ENCODE measurements around the gene SRRM3.
"Not testable (repeated sequence)": the region's sequence is repeated elsewhere in the genome, so short reads cannot be mapped to it uniquely, and the experiment has no call there.

SRRM3 gene

DNA sequence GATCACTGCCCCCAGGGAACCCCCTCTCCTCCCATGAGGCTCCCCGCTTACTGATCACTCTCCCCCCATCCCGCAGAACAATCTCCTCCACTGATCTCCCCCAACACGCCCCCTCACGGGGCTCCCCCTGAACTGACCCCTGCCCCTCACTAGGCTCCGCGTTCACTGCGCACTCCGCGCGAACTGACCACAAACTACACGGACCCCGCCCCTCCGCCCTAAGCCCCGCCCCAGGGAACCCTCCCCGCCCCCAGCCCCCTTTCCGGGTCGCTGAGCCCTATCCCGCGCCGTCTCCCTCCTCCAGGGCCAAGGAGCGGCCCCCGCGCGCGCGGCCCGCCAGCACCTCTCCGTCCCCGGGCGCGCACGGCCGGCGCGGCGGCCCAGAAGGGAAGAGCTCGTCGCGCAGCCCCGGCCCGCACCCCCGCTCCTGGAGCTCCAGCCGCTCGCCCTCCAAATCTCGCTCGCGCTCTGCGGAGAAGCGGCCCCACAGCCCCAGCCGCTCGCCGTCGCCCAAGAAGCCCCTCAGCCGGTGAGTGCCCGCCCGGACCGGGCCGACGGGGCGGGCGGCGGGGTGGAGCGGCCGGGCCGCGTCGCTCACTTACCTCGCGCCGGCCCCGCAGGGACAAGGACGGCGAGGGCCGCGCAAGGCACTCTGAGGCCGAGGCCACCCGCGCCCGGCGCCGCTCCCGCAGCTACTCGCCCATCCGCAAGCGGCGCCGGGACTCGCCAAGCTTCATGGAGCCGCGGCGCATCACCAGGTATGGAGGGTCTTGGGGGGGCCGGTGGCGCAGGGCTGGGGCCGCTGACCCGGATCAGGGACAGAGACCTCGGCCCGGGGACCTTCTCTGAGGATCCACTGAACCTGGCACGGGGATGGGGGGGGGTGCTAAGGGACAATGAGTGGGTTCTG, 80.9 kb downstream of the SRRM3 start:
- TF ChIP-seq, protein P1, sequence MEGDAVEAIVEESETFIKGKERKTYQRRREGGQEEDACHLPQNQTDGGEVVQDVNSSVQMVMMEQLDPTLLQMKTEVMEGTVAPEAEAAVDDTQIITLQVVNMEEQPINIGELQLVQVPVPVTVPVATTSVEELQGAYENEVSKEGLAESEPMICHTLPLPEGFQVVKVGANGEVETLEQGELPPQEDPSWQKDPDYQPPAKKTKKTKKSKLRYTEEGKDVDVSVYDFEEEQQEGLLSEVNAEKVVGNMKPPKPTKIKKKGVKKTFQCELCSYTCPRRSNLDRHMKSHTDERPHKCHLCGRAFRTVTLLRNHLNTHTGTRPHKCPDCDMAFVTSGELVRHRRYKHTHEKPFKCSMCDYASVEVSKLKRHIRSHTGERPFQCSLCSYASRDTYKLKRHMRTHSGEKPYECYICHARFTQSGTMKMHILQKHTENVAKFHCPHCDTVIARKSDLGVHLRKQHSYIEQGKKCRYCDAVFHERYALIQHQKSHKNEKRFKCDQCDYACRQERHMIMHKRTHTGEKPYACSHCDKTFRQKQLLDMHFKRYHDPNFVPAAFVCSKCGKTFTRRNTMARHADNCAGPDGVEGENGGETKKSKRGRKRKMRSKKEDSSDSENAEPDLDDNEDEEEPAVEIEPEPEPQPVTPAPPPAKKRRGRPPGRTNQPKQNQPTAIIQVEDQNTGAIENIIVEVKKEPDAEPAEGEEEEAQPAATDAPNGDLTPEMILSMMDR (IDR thresholded peaks at IDR 0.05; ENCODE audit: insufficient read depth, low read depth, low read length, missing control alignments): no peak
- peak overlapping the region; percentile 30 for H3K4me3 ChIP-seq (ENCODE audit: low read length)
- DNase-seq (ENCODE audit: low read depth): no peak

DNA sequence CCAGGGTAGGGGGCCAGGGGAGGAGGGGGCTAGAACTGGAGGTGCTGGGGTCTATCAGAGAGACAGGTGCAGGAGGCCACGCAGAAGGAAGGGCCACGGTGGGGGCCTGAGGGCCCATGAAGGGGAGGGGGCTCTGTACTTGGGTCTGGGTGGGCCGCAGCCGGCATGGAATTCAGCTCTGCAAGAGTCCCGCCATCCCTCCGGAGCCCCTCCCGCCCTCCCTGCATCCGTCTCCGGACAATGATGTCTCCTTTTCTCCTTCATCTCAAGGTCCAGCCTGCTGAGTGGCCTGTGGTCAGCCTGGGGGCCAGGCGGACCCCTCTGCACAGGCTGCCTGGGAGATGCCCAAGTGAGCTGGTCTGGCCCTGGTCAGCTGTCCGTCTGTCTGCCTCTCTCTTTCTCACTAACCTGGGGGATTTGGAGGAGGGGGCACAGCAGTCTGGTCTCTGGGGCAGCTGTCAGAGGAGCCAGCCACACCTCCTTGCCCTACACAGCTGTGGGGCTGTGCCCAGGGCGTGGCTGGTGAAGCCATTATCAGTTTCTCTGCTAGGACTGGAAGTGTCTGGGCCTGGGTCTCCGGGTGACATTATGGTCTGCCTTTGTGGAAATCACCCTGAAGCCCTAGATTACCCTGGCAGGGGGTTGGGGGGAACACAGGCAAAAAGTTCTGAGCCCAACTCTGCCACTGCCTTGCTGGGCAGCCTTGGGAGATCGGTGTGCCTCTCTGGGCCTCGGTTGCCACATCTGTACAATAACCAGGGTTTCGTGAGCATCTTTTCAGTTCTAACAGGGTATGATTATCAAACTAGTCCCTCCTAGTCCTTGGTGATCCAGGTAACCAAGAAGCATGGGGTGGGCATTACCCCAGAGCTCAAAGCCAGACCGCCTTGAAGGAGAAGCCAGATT, 81.8 kb downstream of the SRRM3 start:
- no peak for DNase-seq (ENCODE audit: low read depth)
- TF ChIP-seq, protein P1 (IDR thresholded peaks at IDR 0.05; ENCODE audit: insufficient read depth, low read depth, low read length, missing control alignments): no peak
- H3K4me3 ChIP-seq (ENCODE audit: low read length): no peak overlapping the region

DNA sequence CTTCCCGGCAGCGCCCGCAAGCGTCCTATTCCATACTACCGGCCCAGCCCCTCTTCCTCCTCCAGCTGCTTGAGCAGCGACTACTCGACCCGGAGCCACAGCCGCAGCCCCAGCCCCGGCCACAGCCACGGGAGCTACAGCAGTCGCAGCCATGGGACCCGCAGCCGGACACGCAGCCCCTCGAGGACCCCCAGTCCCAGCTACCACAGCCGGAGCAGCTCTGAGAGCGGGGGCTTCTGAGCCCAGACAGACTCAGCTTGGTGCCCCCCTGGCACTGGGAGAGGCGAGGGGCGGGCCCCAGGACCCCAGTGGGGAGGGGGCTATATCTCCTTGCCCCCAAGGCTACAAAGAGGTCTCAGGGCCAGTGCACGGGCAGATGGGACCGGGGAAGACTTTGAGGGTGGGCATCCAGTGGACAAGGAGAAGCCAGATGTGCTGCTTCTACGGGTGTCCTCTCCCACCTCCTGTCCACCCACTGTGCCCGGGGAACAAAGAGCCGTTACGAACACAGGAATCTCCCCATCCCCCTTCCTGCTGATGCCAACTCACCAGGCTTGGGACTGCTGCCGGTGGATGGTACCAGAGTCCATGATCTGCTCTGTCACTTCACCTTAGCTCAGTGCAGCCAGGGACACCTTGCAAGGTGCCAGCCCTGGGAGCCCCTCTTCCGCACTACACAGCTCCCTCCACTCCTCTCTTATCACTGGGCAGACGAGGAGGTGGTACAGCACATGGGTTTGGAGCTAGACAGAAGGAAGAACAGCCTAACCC, 84.1 kb downstream of the SRRM3 start:
- no peak for DNase-seq (ENCODE audit: low read depth)
- TF ChIP-seq, protein P1 (IDR thresholded peaks at IDR 0.05; ENCODE audit: insufficient read depth, low read depth, low read length, missing control alignments): no peak

DNA sequence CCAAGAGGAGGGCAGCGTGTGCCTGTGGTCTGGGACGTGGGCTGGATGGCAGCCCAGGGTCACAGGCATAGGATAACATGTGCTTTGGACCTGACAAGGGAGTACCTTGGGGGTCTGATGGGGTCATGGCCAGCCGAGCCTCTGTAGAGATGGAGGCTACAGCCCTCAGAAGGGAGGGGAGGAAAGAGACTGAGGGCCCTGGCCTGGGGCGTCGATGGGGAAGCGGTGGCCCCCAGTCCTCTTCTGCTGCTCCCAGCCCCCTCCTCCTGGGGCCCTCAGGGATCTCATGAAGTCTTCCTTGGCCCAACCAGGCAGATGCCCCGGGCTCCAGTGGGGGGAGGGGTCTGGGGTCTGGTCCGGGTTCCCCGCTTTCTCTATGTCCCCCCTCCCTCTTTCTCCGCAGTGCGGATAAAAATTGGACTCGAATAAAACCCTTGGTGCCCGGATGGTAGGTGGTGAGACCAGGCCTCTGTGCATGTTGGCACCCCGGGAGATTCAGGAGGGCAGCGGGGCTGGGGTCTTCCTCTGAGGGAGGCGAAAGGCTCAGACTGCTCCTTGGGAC, 85.2 kb downstream of the SRRM3 start:
- TF ChIP-seq, protein P1 (IDR thresholded peaks at IDR 0.05; ENCODE audit: insufficient read depth, low read depth, low read length, missing control alignments): no peak
- H3K4me3 ChIP-seq (ENCODE audit: low read length): no peak overlapping the region
- no peak for DNase-seq (ENCODE audit: low read depth)

More for the DNA sequence above, 84.1 kb downstream of the SRRM3 start:
- no peak overlapping the region for H3K4me3 ChIP-seq (ENCODE audit: low read length)

DNA sequence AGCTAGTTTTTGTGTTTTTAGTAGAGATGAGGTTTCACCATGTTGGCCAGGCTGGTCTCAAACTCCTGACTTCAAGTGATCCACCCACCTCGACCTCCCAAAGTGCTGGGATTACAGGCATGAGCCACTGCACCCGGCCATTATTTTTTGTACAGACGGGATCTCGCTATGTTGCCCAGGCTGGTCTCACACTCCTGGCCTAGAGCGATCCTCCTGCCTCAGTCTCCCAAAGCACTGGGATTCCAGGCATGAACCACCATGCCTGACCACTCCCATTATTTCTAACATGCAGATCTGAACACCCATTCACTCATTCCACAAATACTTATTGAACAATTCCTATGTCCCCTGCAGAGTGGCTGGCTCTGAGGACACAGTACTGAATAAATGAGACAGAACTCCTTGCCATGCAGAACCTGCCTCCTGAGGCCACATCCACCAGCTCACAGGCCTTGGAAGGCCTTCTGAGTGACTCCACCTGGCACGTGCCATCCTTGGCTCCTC, 89.2 kb downstream of the SRRM3 start:
- peak; percentile 37 for DNase-seq (ENCODE audit: low read depth)
- H3K4me3 ChIP-seq (ENCODE audit: low read length): not testable (repeated sequence)

DNA sequence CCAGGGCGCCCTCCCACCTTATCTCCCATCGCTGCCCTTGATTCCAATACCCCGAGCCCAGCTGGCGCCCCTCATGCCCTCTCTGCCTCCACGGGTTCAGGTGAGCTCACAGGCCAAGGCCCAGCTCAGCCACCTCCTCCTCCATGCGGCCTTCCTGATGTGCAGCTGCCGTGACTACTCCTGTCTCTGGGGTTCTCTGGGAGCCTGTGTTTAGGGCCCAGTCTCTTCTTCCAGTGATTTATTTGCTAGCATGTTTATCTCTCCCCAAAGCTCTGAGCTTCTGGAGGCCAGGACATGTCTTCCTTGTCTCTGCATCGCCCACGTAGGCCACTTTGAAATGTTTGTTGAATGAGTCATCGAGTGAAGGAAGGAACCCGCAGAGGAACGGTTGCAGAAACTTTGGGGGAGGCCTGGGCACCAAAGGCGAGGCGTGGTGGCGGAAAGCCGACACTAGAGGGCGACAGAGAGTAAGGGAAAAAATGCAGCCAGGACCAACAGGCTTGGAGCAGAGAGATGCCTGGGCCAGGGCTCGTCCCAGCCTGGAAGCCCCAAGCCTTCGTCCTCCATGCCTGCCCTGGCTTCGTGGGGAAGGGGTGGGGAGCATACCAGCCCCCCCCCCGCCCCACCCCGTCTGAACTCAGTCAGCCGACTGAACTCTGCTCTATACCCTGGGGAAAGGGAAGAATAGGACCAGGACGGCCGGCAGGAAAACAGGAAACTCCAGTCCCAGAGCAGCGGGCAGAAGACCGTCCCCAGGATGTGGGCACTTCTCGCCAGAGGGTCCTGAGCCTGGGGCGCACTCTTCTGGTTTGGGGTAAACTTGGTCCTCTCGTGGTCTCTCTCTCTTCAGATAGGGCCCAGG, 89.9 kb downstream of the SRRM3 start:
- TF ChIP-seq, protein P1 (IDR thresholded peaks at IDR 0.05; ENCODE audit: insufficient read depth, low read depth, low read length, missing control alignments): peak; percentile 97

More for the DNA sequence above, 89.9 kb downstream of the SRRM3 start:
- H3K4me3 ChIP-seq (ENCODE audit: low read length): peak overlapping the region; percentile 37
- peak; percentile 97 for DNase-seq (ENCODE audit: low read depth)
